Sigmoid colon (tissue), 7 donors: ENCODE measurements around the gene C1D. TPM values are rescaled to one million over a fixed set of nuclear protein-coding genes. Genes with fewer than 3 reads are reported as not detected.
"Not testable (repeated sequence)": the region's sequence is repeated elsewhere in the genome, so short reads cannot be mapped to it uniquely, and the experiment has no call there.

Experiments used
- DNase-seq: peaks from one replicate; pipeline ENCODE4 v3.0.0-alpha.2; 2019
- H3K27ac ChIP-seq, 4 donors: fragments of 200-600 bp; sonication (generic); one replicate each; pipeline ENCODE4 v1.5.1; 2016 to 2019; ENCODE audit warnings: mild to moderate bottlenecking in 1 of 4
- H3K27me3 ChIP-seq, 3 donors: fragments of 200-600 bp; sonication (generic); one replicate each; pipeline ENCODE4 v1.5.1; 2019; ENCODE audit warnings: mild to moderate bottlenecking in 1 of 3
- H3K36me3 ChIP-seq, 4 donors: fragments of 200-600 bp; sonication (generic); one replicate each; pipeline ENCODE4 v1.5.1; 2016 to 2019
- H3K4me1 ChIP-seq, 4 donors: fragments of 200-600 bp; sonication (generic); one replicate each; pipeline ENCODE4 v1.5.1; 2017 to 2019
- H3K4me3 ChIP-seq, 4 donors: fragments of 200-600 bp; sonication (generic); one replicate each; pipeline ENCODE4 v1.5.1; 2017 to 2019; ENCODE audit warnings: mild to moderate bottlenecking in 2 of 4, moderate library complexity in 1 of 4
- H3K9me3 ChIP-seq, 4 donors: fragments of 200-600 bp in 3 of 4; sonication (generic) in 3 of 4; one replicate each; pipeline versions ENCODE4 v1.5.1 to v1.6.1; 2013 to 2019
- CTCF ChIP-seq, 4 experiments: fragments of 450-650 bp in 3 of 4; fragments of 200-600 bp in 1 of 4; IDR thresholded peaks; one replicate each; pipeline ENCODE4 v1.5.1; 2016 to 2019; ENCODE audit warnings: antibody characterized with exemption in 4 of 4, mild to moderate bottlenecking in 3 of 4, moderate library complexity in 2 of 4
- EP300 ChIP-seq, 4 donors: sonication (generic); formaldehyde crosslinking; IDR thresholded peaks; one replicate each; pipeline ENCODE4 v1.6.1; 2017; ENCODE audit warnings: antibody characterized with exemption in 4 of 4
- POLR2A ChIP-seq, 2 donors: fragments of 450-650 bp; IDR thresholded peaks; one replicate each; pipeline ENCODE4 v1.6.1; 2016; ENCODE audit warnings: antibody characterized with exemption in 2 of 2, mild to moderate bottlenecking in 2 of 2, moderate library complexity in 2 of 2
- POLR2AphosphoS5 ChIP-seq, 4 donors: sonication (generic); formaldehyde crosslinking; IDR thresholded peaks; one replicate each; pipeline ENCODE4 v1.6.1; 2017; ENCODE audit warnings: antibody characterized with exemption in 4 of 4
- WGBS, 2 donors: extraction: QIAGEN DNeasy Blood & Tissue Kit; methylation state at CpG; one replicate each; pipeline ENCODE4 v1.1.7; 2013; 5-methylcytosine and 5-hydroxymethylcytosine counted together
- intact Hi-C: fragments of 100-400 bp; cut with DNase I; formaldehyde crosslinking; loops from one replicate; pipeline ENCODE4 v1.15.1; 2023
- polyA plus RNA-seq, 3 donors: library from polyadenylated mRNA; stranded (reverse); fragments of 200-250 nt; gene quantifications; one replicate each; pipeline ENCODE4 v1.2.3, GENCODE V29; 2013
- total RNA-seq, 4 donors: library from RNA; depleted of rRNA; stranded (reverse); fragments of >200 nt; gene quantifications; one replicate each; pipeline ENCODE4 v1.1.0, GENCODE V29; 2016
- donor health status: healthy with polysubstance abuse.
- donor health status: Bipolar disorder and iron deficiency.
- donor health status: healthy.

Gene C1D
- total and polyA plus RNA-seq, 7 donors: 30.6 to 77.0 (median 40.0) TPM

- DNase-seq: no peak
- TF ChIP-seq POLR2A (IDR thresholded peaks at IDR 0.05) (no peak), CTCF (IDR thresholded peaks at IDR 0.05) (no peak), POLR2AphosphoS5 (IDR thresholded peaks at IDR 0.05) (no peak), EP300 (IDR thresholded peaks at IDR 0.05) (no peak)
- WGBS, 2 donors: 55 to 64% methylated on average over 2 of the region's 2 CpGs
- H3K4me1 ChIP-seq: no peaks in the 10 kb centered on the region
- intact Hi-C loops: no loop called here
- no peaks in the 10 kb centered on the region for H3K27me3 ChIP-seq
- H3K9me3 ChIP-seq: peaks cover 0 to 1% (median 0%) of the 10 kb centered on the region in 4 donors
- no peak overlapping the region for H3K4me3 ChIP-seq
- H3K27ac ChIP-seq: no peak overlapping the region
- no peaks in the 10 kb centered on the region for H3K36me3 ChIP-seq
Observed at GRCh38 chr2:68088940-68089339, 26.1 kb upstream of the C1D start.

GRCh38 chr2:68086166-68086565 is 23.4 kb upstream of the C1D start:
- Histone ChIP-seq H3K27ac (no peak overlapping the region), H3K4me1 (no peaks in the 10 kb centered on the region), H3K36me3 (no peaks in the 10 kb centered on the region), H3K9me3 (no peaks in the 10 kb centered on the region), H3K4me3 (no peak overlapping the region), H3K27me3 (no peaks in the 10 kb centered on the region)
- intact Hi-C loops: no loop called here
- DNase-seq: no peak
- TF ChIP-seq CTCF (IDR thresholded peaks at IDR 0.05) (no peak), POLR2AphosphoS5 (IDR thresholded peaks at IDR 0.05) (no peak), EP300 (IDR thresholded peaks at IDR 0.05) (no peak), POLR2A (IDR thresholded peaks at IDR 0.05) (no peak)
- WGBS, 2 donors: 76 to 77% methylated on average over 4 of the region's 4 CpGs

- Histone ChIP-seq H3K4me1 (no peaks in the 10 kb centered on the region), H3K27me3 (no peaks in the 10 kb centered on the region), H3K27ac (no peak overlapping the region), H3K4me3 (no peak overlapping the region), H3K36me3 (no peaks in the 10 kb centered on the region), H3K9me3 (no peaks in the 10 kb centered on the region)
- WGBS, 2 donors: 75 to 83% methylated on average over 1 of the region's 1 CpG
- TF ChIP-seq POLR2A (IDR thresholded peaks at IDR 0.05) (no peak), CTCF (IDR thresholded peaks at IDR 0.05) (no peak), EP300 (IDR thresholded peaks at IDR 0.05) (no peak), POLR2AphosphoS5 (IDR thresholded peaks at IDR 0.05) (no peak)
- intact Hi-C loops: no loop called here
- DNase-seq: no peak
Observed at GRCh38 chr2:68083346-68083745, 20.5 kb upstream of the C1D start.

GRCh38 chr2:68074050-68074449 is 11.2 kb upstream of the C1D start:
- WGBS, 2 donors: 88 to 90% methylated on average over 6 of the region's 6 CpGs
- no peaks in the 10 kb centered on the region for H3K27me3 ChIP-seq
- no peak overlapping the region for H3K4me3 ChIP-seq
- DNase-seq: no peak
- no peak overlapping the region for H3K27ac ChIP-seq
- H3K36me3 ChIP-seq: no peaks in the 10 kb centered on the region
- TF ChIP-seq POLR2AphosphoS5 (IDR thresholded peaks at IDR 0.05) (no peak), CTCF (IDR thresholded peaks at IDR 0.05) (no peak), EP300 (IDR thresholded peaks at IDR 0.05) (no peak), POLR2A (IDR thresholded peaks at IDR 0.05) (no peak)
- intact Hi-C loops: no loop called here
- H3K9me3 ChIP-seq: no peaks in the 10 kb centered on the region
- no peaks in the 10 kb centered on the region for H3K4me1 ChIP-seq

- peaks cover 0 to 29% (median 26%) of the 10 kb centered on the region in 4 donors for H3K4me1 ChIP-seq
- intact Hi-C loops: loop anchor here (2.0 kb wide), 1 partner anchor 189 kb away; the partner anchor contains the start of gene PPP3R1
- 56 to 73% methylated on average over 19 of the region's 19 CpGs for WGBS, 2 donors
- not testable (repeated sequence) for DNase-seq, H3K36me3 ChIP-seq, H3K4me3 ChIP-seq, H3K27me3 ChIP-seq, H3K9me3 ChIP-seq, H3K27ac ChIP-seq
Observed at GRCh38 chr2:68063797-68064646, 1.2 kb upstream of the C1D start.
